ENCODE data around the gene DOK4.

- TF ChIP-seq CTCF (IDR thresholded peaks at IDR 0.05; ENCODE audit: low read depth, low read length, poor library complexity, severe bottlenecking) (no peak), EZH2phosphoT487 (IDR thresholded peaks at IDR 0.05; ENCODE audit: borderline replicate concordance, low read length) (no peak)
These were observed 63.1 kb downstream of the DOK4 start for GRCh38 chr16:57423152-57423551.

Measured in DOHH2 (cell line).